RWPE2 (cell line): ENCODE results near the gene PPEF1.
"Not testable (repeated sequence)": the region's sequence is repeated elsewhere in the genome, so short reads cannot be mapped to it uniquely, and the experiment has no call there.

Experiments used
- ATAC-seq: fragments of 200-7000 bp; cut with Tn5 transposase; 3 replicates; pipeline ENCODE4 v1.9.1; 2021; ENCODE audit warnings: low read depth
- DNase-seq: peaks from one replicate; pipeline ENCODE4 v3.0.0-alpha.2; 2020; ENCODE audit warnings: low spot score
- H3K27ac ChIP-seq: fragments of 450-650 bp; 2 replicates; pipeline ENCODE4 v1.5.1; 2017; ENCODE audit warnings: mild to moderate bottlenecking; ENCODE audit not compliant: poor library complexity, severe bottlenecking
- H3K27me3 ChIP-seq: fragments of 250-450 bp; sonication (Bioruptor Pico); 2 replicates; pipeline ENCODE4 v1.5.1; 2021; ENCODE audit warnings: mild to moderate bottlenecking, moderate library complexity; ENCODE audit not compliant: insufficient read depth, poor library complexity, severe bottlenecking
- H3K36me3 ChIP-seq: fragments of 250-450 bp; sonication (Bioruptor Pico); 2 replicates; pipeline ENCODE4 v1.5.1; 2020; ENCODE audit warnings: low read depth, mild to moderate bottlenecking, moderate library complexity
- H3K4me1 ChIP-seq: fragments of 250-450 bp; sonication (Bioruptor Pico); 2 replicates; pipeline ENCODE4 v1.5.1; 2021; ENCODE audit warnings: mild to moderate bottlenecking, moderate library complexity; ENCODE audit not compliant: insufficient read depth, poor library complexity, severe bottlenecking
- H3K4me3 ChIP-seq: fragments of 250-450 bp; sonication (Bioruptor Pico); 2 replicates; pipeline ENCODE4 v1.5.1; 2021; ENCODE audit warnings: mild to moderate bottlenecking, moderate library complexity; ENCODE audit not compliant: severe bottlenecking
- H3K9me3 ChIP-seq: fragments of 250-450 bp; sonication (Bioruptor Pico); 2 replicates; pipeline ENCODE4 v1.5.1; 2021; ENCODE audit warnings: mild to moderate bottlenecking, moderate library complexity; ENCODE audit not compliant: severe bottlenecking
- TF ChIP-seq, protein P1 (sequence below): fragments of 450-650 bp; IDR thresholded peaks from one replicate; pipeline ENCODE4 v1.5.1; 2017; ENCODE audit warnings: mild to moderate bottlenecking, moderate library complexity; ENCODE audit not compliant: poor library complexity, severe bottlenecking

Gene PPEF1

DNA sequence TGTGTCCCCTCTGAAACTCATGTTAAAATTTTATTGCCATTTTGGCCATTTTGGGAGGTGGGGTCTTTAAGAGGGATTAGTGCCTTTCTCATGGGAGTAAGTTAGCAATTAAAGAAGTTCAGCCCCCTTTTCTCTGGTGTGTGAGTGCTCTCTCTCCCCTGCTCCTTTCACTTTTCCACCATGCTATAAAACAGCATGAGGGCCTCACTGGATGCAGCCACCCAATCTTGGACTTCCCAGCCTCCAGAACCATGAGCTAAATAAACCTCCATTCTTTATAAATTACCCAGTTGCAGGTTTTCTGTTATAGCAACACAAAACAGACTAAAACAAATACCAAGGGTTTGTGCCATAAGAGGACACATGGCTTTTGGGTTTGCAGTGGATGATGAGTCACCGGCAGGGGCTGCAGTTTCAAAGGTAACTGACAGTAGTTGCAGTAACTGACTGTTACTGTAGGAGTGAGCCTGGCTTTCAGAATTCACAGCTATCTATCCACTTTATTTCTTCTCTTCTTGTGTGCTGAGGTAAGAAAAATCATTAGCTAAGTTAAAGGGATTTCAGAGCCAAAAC lies 121.5 kb downstream of the PPEF1 start:
- TF ChIP-seq, protein P1, sequence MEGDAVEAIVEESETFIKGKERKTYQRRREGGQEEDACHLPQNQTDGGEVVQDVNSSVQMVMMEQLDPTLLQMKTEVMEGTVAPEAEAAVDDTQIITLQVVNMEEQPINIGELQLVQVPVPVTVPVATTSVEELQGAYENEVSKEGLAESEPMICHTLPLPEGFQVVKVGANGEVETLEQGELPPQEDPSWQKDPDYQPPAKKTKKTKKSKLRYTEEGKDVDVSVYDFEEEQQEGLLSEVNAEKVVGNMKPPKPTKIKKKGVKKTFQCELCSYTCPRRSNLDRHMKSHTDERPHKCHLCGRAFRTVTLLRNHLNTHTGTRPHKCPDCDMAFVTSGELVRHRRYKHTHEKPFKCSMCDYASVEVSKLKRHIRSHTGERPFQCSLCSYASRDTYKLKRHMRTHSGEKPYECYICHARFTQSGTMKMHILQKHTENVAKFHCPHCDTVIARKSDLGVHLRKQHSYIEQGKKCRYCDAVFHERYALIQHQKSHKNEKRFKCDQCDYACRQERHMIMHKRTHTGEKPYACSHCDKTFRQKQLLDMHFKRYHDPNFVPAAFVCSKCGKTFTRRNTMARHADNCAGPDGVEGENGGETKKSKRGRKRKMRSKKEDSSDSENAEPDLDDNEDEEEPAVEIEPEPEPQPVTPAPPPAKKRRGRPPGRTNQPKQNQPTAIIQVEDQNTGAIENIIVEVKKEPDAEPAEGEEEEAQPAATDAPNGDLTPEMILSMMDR: no peak
- H3K9me3 ChIP-seq: no peaks in the 10 kb centered on the region
- no peak for DNase-seq
- no peaks in the 10 kb centered on the region for H3K4me1 ChIP-seq
- ATAC-seq: no peak
- no peaks in the 10 kb centered on the region for H3K36me3 ChIP-seq
- H3K27me3 ChIP-seq: no peaks in the 10 kb centered on the region
- H3K4me3 ChIP-seq: no peak overlapping the region
- H3K27ac ChIP-seq: no peak overlapping the region

DNA sequence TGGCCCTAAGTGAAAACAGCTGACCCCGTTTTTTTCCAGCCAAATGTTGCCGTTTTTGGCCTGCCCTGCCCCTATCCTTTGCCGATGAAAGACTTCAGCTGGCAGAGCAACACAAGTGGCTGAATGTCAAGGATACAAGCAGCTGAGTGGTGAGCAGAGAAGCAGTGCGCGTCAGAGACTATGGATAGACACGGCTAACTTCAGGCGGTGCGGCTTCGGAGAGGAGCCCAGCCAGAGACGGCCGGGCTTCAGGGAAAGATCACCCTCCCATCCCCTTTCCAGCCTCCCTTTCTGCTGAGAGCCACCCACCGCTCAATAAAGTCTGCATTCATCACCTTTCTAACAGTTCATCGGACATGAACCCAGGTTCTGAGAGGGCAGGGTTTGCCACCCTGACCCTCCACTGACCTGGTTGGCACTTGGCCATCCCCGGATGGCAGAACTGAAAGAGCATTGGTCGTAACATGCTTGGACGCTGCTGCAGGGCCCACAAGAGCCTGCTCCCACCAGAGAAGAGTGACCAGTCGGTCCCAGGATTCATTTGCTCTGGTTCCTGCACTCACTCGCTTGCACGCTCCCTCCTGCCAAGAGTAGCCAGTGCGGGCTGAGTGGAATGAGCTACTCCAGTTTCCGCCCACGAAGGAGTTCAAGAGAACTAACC lies 125.8 kb downstream of the PPEF1 start:
- TF ChIP-seq, protein P1: no peak
- Histone ChIP-seq H3K36me3 (no peaks in the 10 kb centered on the region), H3K9me3 (no peaks in the 10 kb centered on the region), H3K4me1 (no peaks in the 10 kb centered on the region), H3K4me3 (no peak overlapping the region), H3K27me3 (no peaks in the 10 kb centered on the region), H3K27ac (no peak overlapping the region)
- DNase-seq (no peak), ATAC-seq (no peak)

DNA sequence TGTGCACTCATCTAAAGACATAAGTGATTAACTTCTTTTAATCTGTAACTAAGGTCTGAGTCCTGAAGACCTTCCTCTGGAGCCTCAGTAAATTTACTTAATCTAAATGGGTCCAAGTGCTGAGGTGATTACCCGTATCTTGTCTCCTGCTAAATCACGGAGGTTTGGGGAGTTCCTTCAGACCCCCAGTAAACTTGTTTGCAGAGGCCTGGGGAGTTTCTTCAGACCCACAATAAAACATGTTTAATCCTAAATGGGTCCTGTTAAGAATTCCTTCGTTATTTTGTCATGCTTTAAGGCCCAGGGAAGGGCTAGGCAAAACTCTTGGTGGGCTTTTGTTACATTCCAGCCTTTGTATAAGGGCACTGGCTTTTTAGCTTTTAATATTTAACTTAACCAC lies 140.5 kb downstream of the PPEF1 start:
- DNase-seq, H3K27me3 ChIP-seq, H3K36me3 ChIP-seq, ATAC-seq, H3K4me3 ChIP-seq, H3K27ac ChIP-seq, H3K4me1 ChIP-seq, H3K9me3 ChIP-seq: not testable (repeated sequence)

DNA sequence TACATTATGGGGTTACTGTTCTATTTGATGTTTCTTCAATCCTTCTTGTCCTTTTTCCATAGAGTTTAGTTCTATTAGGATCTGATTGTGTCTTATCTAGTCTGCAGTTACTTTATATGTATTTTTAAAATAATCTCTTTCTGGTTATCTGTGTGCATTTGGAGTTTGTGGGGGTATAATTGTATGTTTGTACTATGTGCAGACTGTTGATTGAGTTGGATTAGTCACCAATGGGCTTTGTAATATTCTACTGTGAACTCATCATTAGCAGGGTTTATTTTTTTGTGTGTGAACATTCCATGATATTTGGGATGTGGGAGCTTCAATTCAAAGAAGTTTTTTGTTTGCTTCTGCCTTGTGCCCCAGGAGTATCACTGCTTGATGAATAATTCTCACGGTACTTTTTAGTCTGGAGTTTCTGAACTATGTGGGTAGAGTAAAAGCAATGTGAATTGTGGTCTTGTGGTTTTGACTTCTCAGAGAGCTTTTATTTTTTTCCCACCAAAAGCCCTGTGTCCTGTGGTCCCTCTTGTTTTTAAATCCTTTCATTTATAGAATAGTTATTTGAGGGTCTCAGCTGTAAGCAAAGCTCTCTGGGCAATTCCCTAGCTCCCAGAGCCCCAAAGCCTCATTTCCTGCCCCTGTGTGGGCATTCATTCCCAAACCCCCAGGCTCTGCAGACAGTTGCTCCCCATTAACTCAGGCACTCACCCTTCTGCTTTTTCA lies 148.6 kb downstream of the PPEF1 start:
- Histone ChIP-seq H3K27ac (no peak overlapping the region), H3K4me1 (no peaks in the 10 kb centered on the region), H3K9me3 (no peaks in the 10 kb centered on the region), H3K36me3 (no peaks in the 10 kb centered on the region), H3K4me3 (no peak overlapping the region), H3K27me3 (no peaks in the 10 kb centered on the region)
- ATAC-seq (no peak), DNase-seq (no peak)
- TF ChIP-seq, protein P1: no peak

DNA sequence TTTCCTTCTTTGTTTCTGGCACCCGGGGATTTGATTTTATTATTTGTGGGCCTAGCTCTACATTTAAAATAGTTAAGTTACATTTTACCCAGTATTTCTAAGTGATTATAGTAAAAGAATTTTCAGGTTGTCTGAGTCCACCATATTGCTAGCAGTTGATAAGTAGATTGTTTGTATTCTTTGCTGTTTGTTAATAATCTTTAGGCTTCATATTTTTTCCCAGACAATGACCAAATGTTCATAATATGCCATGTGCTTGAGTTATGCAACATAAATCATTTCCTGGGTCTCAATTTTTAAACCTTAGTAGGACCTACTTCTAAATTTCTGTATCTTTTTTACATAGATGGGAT lies 149.2 kb downstream of the PPEF1 start:
- Histone ChIP-seq H3K4me3 (no peak overlapping the region), H3K9me3 (no peaks in the 10 kb centered on the region)
- TF ChIP-seq, protein P1: no peak

More for the DNA sequence above, 149.2 kb downstream of the PPEF1 start:
- Histone ChIP-seq H3K27me3 (no peaks in the 10 kb centered on the region), H3K27ac (no peak overlapping the region), H3K36me3 (no peaks in the 10 kb centered on the region), H3K4me1 (no peaks in the 10 kb centered on the region)
- no peak for ATAC-seq
- no peak for DNase-seq
